Right lobe of liver (tissue), 6 donors: ENCODE data around the gene QRSL1. TPM values are rescaled to one million over a fixed set of nuclear protein-coding genes. Genes with fewer than 3 reads are reported as not detected.

Experiments
- ATAC-seq, 4 donors: fragments of 200-7000 bp; cut with Tn5 transposase; one replicate each; pipeline ENCODE4 v1.9.1; 2020; ENCODE audit warnings: mild to moderate bottlenecking in 4 of 4, moderate library complexity in 4 of 4
- DNase-seq, 3 donors: peaks; one replicate each; pipeline ENCODE4 v3.0.0-alpha.2; 2020
- H3K27ac ChIP-seq, 3 donors: fragments of 200-600 bp; one replicate each; pipeline ENCODE4 v1.8.0; 2022
- H3K27me3 ChIP-seq, 2 donors: fragments of 200-600 bp; one replicate each; pipeline ENCODE4 v1.8.0; 2022
- H3K36me3 ChIP-seq, 4 donors: fragments of 200-600 bp; sonication (generic) in 1 of 4; one replicate each; pipeline versions ENCODE4 v1.5.1 to v1.8.0; 2017 to 2022; ENCODE audit warnings: control low read depth in 1 of 4
- H3K4me1 ChIP-seq, 4 donors: fragments of 200-600 bp; sonication (generic) in 1 of 4; one replicate each; pipeline versions ENCODE4 v1.5.1 to v1.8.0; 2017 to 2022; ENCODE audit warnings: control low read depth in 1 of 4
- H3K4me3 ChIP-seq, 3 donors: fragments of 200-600 bp; one replicate each; pipeline ENCODE4 v1.8.0; 2022
- H3K9me3 ChIP-seq, 4 donors: fragments of 200-600 bp; sonication (generic) in 1 of 4; one replicate each; pipeline versions ENCODE4 v1.5.1 to v1.8.0; 2017 to 2022; ENCODE audit warnings: control low read depth in 1 of 4
- POLR2A ChIP-seq: fragments of 450-650 bp; IDR thresholded peaks from one replicate; pipeline ENCODE4 v1.6.1; 2017; ENCODE audit warnings: antibody characterized with exemption, mild to moderate bottlenecking
- WGBS: methylation state at CpG from one replicate; pipeline ENCODE4 v1.1.6; 2018; ENCODE audit warnings: low coverage, low lambda C conversion rate; ENCODE audit not compliant: insufficient coverage; ENCODE audit errors: missing lambda C conversion rate; 5-methylcytosine and 5-hydroxymethylcytosine counted together
- intact Hi-C, 2 donors: fragments of 100-400 bp; cut with DNase I; formaldehyde crosslinking; loops; one replicate each; pipeline versions ENCODE4 v1.11.2 to v1.14.1; 2022
- total RNA-seq, 6 experiments: library from RNA; depleted of rRNA in 2 of 6; stranded (reverse); fragments of >200 nt in 2 of 6; fragmentation: NEBNext Ultra II Directional in 3 of 6; extraction: Animal tissue kit (Norgen Biotek cat#: 25700) in 3 of 6; gene quantifications; one replicate each; pipeline versions ENCODE4 v1.1.0 to v1.2.4, GENCODE V29; 2016 to 2023
- TF ChIP-seq, protein P1 (sequence below), 4 donors: fragments of 200-600 bp in 3 of 4; fragments of 450-650 bp in 1 of 4; IDR thresholded peaks; one replicate each; pipeline versions ENCODE4 v1.5.1 to v1.8.0; 2016 to 2022; ENCODE audit warnings: antibody characterized with exemption in 4 of 4, mild to moderate bottlenecking in 2 of 4
- donor health status: DM: no; HTN: yes; CAD: no.
- donor health status: DM: no; HTN: no; CAD: no.
- donor health status: DM: no; HTN: no; CAD: no.
- donor health status: DM: no; HTN: yes; CAD: no.
- donor health status: DM: no; HTN: yes; CAD: no.

QRSL1 gene
- total RNA-seq, 6 experiments from 2014 or later = 6.0 to 8.8 (median 7.8) TPM

DNA sequence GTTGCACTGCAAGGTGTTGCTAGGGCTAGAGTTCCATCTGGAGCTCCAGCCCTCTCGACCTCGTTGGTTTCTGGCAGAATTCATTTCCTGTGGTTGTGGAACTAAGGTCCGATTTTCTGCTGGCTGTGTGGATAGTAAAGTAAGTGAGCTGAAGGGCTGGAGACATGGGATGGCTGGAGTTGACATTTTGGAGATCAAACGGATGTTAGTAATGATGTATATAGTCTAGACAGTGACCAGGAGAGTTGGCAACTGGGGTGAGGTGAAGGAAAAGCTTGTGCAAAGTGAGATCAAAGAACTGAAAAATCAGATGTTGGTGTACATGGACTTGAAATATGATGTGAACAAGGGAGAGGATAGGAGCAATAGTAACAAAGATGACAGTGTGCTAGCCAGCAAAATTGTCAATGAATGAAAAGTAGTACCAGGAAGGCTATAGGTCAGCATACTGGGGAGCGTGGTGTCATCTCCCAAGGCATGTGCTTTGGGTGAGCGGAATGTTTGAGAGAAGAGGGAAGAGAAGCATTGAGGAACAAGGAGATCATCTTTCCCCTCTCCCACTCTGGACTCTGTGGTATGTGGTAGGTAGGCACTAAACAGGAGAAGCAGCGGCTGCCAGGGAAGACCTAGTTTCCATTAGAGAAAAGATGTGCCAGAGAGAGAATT is 7.8 kb downstream of the QRSL1 start:
- Histone ChIP-seq H3K27ac (no peak overlapping the region), H3K9me3 (no peaks in the 10 kb centered on the region), H3K27me3 (no peaks in the 10 kb centered on the region), H3K4me1 (no peaks in the 10 kb centered on the region), H3K4me3 (no peak overlapping the region), H3K36me3 (peaks cover 0 to 5% (median 2%) of the 10 kb centered on the region in 4 donors)
- 57% methylated on average over 7 of the region's 7 CpGs for WGBS
- DNase-seq = no peak
- no peak for TF ChIP-seq POLR2A
- TF ChIP-seq, protein P1, sequence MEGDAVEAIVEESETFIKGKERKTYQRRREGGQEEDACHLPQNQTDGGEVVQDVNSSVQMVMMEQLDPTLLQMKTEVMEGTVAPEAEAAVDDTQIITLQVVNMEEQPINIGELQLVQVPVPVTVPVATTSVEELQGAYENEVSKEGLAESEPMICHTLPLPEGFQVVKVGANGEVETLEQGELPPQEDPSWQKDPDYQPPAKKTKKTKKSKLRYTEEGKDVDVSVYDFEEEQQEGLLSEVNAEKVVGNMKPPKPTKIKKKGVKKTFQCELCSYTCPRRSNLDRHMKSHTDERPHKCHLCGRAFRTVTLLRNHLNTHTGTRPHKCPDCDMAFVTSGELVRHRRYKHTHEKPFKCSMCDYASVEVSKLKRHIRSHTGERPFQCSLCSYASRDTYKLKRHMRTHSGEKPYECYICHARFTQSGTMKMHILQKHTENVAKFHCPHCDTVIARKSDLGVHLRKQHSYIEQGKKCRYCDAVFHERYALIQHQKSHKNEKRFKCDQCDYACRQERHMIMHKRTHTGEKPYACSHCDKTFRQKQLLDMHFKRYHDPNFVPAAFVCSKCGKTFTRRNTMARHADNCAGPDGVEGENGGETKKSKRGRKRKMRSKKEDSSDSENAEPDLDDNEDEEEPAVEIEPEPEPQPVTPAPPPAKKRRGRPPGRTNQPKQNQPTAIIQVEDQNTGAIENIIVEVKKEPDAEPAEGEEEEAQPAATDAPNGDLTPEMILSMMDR (IDR thresholded peaks at IDR 0.05) = no peak
- ATAC-seq = peak in 3 of 4 donors; percentile 15 to 52 (median 20)
- intact Hi-C loops = no loop called here

DNA sequence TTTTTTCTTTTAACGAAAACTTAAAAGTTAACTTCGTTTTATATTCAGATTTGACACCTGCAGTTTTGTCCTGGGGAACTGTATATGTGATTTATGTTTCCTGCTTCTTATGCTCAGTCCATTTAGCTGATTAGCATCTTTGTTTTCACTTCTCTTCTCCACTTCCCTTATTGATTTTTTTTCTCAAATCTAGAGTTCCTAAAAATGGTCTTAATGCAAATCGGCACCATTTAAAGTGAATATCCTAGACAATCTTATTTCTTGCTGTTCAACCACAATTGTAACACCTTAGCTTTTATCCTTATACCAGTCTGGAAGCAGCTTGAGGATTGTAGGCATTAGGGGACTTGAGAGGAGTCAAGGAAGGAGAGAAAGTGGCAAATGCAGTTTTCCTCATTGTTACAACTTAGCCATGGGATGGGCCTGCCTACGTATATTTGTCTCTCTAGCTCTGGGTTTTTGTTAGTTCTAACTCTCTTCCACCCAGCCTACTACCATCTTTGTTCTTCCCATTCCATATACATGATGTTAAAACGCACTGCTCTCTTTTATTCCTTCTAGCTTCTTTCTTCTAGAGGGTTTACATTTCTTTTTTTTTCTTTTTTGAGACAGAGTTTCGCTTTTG is 8.5 kb downstream of the QRSL1 start:
- Histone ChIP-seq H3K9me3 (no peaks in the 10 kb centered on the region), H3K27ac (no peak overlapping the region), H3K27me3 (no peaks in the 10 kb centered on the region), H3K36me3 (peaks cover 0 to 11% (median 3%) of the 10 kb centered on the region in 4 donors), H3K4me1 (peaks cover 0 to 4% (median 0%) of the 10 kb centered on the region in 4 donors), H3K4me3 (no peak overlapping the region)
- ATAC-seq = peak in 2 of 4 donors; percentile 36 to 50
- TF ChIP-seq POLR2A = no peak
- TF ChIP-seq, protein P1 (IDR thresholded peaks at IDR 0.05) = no peak
- DNase-seq = no peak
- 65% methylated on average over 6 of the region's 6 CpGs for WGBS
- intact Hi-C loops = no loop called here

DNA sequence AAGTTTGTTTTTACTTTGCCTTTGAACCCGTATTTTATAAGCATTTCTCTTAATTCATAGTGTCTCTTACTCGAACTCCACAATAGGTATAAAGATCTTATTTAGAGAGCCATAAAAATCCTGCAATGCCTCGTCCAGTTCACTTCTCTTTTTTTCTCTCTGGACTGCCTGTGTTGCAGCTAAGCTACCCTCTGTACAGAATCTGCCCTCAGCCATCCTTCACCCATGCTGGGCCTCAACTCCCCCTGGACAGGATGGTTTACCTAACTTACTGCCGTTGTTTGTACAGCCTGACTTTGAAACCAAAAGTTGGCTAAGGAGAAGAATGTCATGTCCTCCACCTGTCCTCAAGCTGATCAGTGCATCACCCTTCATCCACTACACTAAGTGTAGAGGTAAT is 10.4 kb downstream of the QRSL1 start:
- intact Hi-C loops = no loop called here
- Histone ChIP-seq H3K36me3 (peaks cover 0 to 24% (median 3%) of the 10 kb centered on the region in 4 donors), H3K27ac (no peak overlapping the region), H3K4me3 (no peak overlapping the region), H3K9me3 (no peaks in the 10 kb centered on the region), H3K27me3 (no peaks in the 10 kb centered on the region), H3K4me1 (peaks cover 0 to 4% (median 0%) of the 10 kb centered on the region in 4 donors)
- TF ChIP-seq, protein P1 (IDR thresholded peaks at IDR 0.05) = no peak
- no peak for TF ChIP-seq POLR2A
- no peak for DNase-seq
- ATAC-seq = no peak
- 79% methylated on average over 4 of the region's 4 CpGs for WGBS

DNA sequence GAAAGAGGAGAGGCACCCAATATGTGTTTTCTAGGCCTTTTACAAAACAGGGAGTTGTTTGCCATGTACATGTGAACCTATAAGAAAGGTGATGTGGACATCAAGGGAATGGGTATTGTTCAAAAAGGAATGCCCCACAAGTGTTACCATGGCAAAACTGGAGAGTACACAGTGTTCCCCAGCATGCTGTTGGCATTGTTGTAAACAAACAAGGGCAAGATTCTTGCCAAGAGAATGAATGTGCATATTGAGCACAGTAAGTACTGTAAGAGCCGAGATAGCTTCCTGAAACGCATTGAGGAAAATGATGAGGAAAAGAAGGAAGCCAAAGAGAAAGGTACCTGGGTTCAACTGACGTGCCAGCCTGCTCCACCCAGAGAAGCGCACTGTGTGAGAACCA is 13.1 kb downstream of the QRSL1 start:
- DNase-seq = no peak
- TF ChIP-seq, protein P1 (IDR thresholded peaks at IDR 0.05) = no peak
- TF ChIP-seq POLR2A = no peak
- H3K27me3 ChIP-seq = no peaks in the 10 kb centered on the region
- intact Hi-C loops = no loop called here
- H3K4me1 ChIP-seq = peaks cover 0 to 4% (median 0%) of the 10 kb centered on the region in 4 donors
- H3K4me3 ChIP-seq = no peak overlapping the region
- WGBS = 91% methylated on average over 4 of the region's 4 CpGs
- no peak overlapping the region for H3K27ac ChIP-seq
- H3K9me3 ChIP-seq = no peaks in the 10 kb centered on the region
- ATAC-seq = no peak
- H3K36me3 ChIP-seq = peaks cover 0 to 31% (median 4%) of the 10 kb centered on the region in 4 donors
